ENCODE measurements around the gene PKN1.

Gene PKN1

DNA sequence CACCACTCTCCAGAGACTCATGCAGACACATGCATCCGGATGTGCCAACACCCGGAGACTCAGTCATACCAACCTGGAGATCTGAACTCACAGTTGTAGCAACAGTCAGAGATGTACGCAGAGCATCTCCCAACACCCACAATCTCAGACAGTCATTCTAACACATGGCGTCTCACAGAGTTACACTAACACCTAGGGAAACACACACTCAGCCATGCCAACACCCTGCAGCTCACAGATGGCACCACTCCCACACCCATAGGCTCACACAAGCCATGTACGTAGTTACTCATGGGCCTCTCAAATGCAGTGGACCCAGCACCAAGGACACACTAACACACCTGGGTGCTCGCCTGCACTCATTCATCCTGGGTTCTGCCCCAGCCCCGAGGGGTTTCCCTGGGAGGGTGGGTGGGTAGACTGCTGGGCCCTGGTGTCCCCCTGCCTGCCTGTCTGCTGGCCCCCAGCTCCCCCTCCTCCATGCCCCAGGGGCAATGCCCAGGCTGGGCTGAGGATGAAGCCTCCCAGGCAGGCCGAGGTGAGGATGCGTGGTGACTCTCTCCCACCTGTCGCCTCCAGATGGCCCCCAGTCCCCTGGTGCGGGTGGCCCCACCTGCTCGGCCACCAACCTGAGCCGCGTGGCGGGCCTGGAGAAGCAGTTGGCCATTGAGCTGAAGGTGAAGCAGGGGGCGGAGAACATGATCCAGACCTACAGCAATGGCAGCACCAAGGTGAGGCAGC, 10.0 kb downstream of the PKN1 start:
- H3K9me3 ChIP-seq (ENCODE audit: insufficient read depth, low read depth, low read length): peaks cover 8% of the 10 kb centered on the region
- no peak overlapping the region for H4K91ac ChIP-seq (ENCODE audit: low read depth, low read length)
- no peaks in the 10 kb centered on the region for H3K79me1 ChIP-seq (ENCODE audit: low read length)
- peaks cover 0 to 4% of the 10 kb centered on the region in 2 experiments for H3K4me1 ChIP-seq (ENCODE audit: control insufficient read depth in 1 of 2, insufficient read depth in 2 of 2, low read length in 2 of 2)
- DNase-seq: no peak
- no peak overlapping the region for H2BK5ac ChIP-seq (ENCODE audit: low read depth, low read length, poor library complexity)
- no CpG with 5 or more reads among the region's 16 CpGs for WGBS (ENCODE audit: extremely low coverage, insufficient coverage, insufficient read length)
- no peak overlapping the region for H3K23ac ChIP-seq (ENCODE audit: low read length)
- no peak overlapping the region for H3K4me2 ChIP-seq (ENCODE audit: low read length)
- H3K4ac ChIP-seq (ENCODE audit: low read depth, low read length): no peak overlapping the region
- no peak overlapping the region for H3K14ac ChIP-seq (ENCODE audit: low read length)
- no peaks in the 10 kb centered on the region for H3K27me3 ChIP-seq (ENCODE audit: insufficient read depth, low read length)
- no peak overlapping the region for H2AK5ac ChIP-seq (ENCODE audit: low read length)
- no peak overlapping the region for H2BK120ac ChIP-seq (ENCODE audit: insufficient read depth, low read length, poor library complexity)
- H3K27ac ChIP-seq (ENCODE audit: low read depth, low read length): no peak overlapping the region
- no peak overlapping the region for H4K12ac ChIP-seq (ENCODE audit: low read depth, low read length)
- H3K18ac ChIP-seq (ENCODE audit: low read length): no peak overlapping the region
- no peak overlapping the region for H3K9ac ChIP-seq (ENCODE audit: low read length)
- no peak overlapping the region for H4K8ac ChIP-seq (ENCODE audit: low read depth, low read length)
- H2BK12ac ChIP-seq (ENCODE audit: low read length): no peak overlapping the region
- no peaks in the 10 kb centered on the region for H3K79me2 ChIP-seq (ENCODE audit: control insufficient read depth, insufficient read depth, low read length, poor library complexity)
- no peak overlapping the region for H3K4me3 ChIP-seq (ENCODE audit: low read depth, low read length)
- peaks cover 24 to 37% of the 10 kb centered on the region in 2 experiments for H3K36me3 ChIP-seq (ENCODE audit: control insufficient read depth in 1 of 2, insufficient read depth in 2 of 2, low read length in 2 of 2)
- no peak overlapping the region for H2AFZ ChIP-seq (ENCODE audit: insufficient read depth, low read length, poor library complexity)

DNA sequence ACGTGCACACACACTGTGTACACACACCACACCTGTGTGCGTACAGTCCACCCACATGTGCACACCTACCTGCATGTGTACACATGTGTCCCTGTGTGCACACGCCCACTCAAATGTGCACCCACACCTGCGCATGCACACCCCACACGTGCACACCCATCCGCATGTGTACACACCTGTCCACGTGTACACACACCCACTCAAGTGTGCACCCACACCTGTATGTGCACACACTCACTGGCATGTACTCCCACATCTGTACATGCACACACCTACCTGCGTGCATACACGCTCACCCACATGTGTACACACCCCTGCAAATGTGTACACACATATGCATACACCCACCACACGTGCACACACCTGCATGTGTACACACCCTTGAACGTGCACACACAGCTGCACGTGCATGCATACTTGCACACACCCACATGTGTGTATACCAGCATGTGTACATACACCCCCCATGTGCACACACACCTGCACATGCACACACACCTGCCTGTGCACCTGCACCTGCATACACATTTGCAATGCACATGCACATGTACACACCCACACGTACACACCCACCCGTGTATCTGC, 10.6 kb downstream of the PKN1 start:
- Histone ChIP-seq H2BK5ac (ENCODE audit: low read depth, low read length, poor library complexity) (no peak overlapping the region), H4K12ac (ENCODE audit: low read depth, low read length) (no peak overlapping the region), H3K14ac (ENCODE audit: low read length) (no peak overlapping the region), H3K4me1 (ENCODE audit: control insufficient read depth in 1 of 2, insufficient read depth in 2 of 2, low read length in 2 of 2) (peaks cover 0 to 4% of the 10 kb centered on the region in 2 experiments), H2AFZ (ENCODE audit: insufficient read depth, low read length, poor library complexity) (no peak overlapping the region), H3K27me3 (ENCODE audit: insufficient read depth, low read length) (no peaks in the 10 kb centered on the region), H3K9ac (ENCODE audit: low read length) (no peak overlapping the region), H3K18ac (ENCODE audit: low read length) (no peak overlapping the region), H3K4me3 (ENCODE audit: low read depth, low read length) (peak overlapping the region; percentile 14), H3K23ac (ENCODE audit: low read length) (no peak overlapping the region), H3K4ac (ENCODE audit: low read depth, low read length) (no peak overlapping the region), H4K8ac (ENCODE audit: low read depth, low read length) (no peak overlapping the region), H3K79me2 (ENCODE audit: control insufficient read depth, insufficient read depth, low read length, poor library complexity) (no peaks in the 10 kb centered on the region), H3K4me2 (ENCODE audit: low read length) (no peak overlapping the region), H3K36me3 (ENCODE audit: control insufficient read depth in 1 of 2, insufficient read depth in 2 of 2, low read length in 2 of 2) (peaks cover 29 to 40% of the 10 kb centered on the region in 2 experiments), H3K79me1 (ENCODE audit: low read length) (no peaks in the 10 kb centered on the region), H3K27ac (ENCODE audit: low read depth, low read length) (no peak overlapping the region), H2BK120ac (ENCODE audit: insufficient read depth, low read length, poor library complexity) (no peak overlapping the region), H4K91ac (ENCODE audit: low read depth, low read length) (no peak overlapping the region), H3K9me3 (ENCODE audit: insufficient read depth, low read depth, low read length) (peaks cover 10% of the 10 kb centered on the region), H2BK12ac (ENCODE audit: low read length) (no peak overlapping the region), H2AK5ac (ENCODE audit: low read length) (no peak overlapping the region)
- WGBS (ENCODE audit: extremely low coverage, insufficient coverage, insufficient read length): no CpG with 5 or more reads among the region's 14 CpGs
- DNase-seq: no peak

DNA sequence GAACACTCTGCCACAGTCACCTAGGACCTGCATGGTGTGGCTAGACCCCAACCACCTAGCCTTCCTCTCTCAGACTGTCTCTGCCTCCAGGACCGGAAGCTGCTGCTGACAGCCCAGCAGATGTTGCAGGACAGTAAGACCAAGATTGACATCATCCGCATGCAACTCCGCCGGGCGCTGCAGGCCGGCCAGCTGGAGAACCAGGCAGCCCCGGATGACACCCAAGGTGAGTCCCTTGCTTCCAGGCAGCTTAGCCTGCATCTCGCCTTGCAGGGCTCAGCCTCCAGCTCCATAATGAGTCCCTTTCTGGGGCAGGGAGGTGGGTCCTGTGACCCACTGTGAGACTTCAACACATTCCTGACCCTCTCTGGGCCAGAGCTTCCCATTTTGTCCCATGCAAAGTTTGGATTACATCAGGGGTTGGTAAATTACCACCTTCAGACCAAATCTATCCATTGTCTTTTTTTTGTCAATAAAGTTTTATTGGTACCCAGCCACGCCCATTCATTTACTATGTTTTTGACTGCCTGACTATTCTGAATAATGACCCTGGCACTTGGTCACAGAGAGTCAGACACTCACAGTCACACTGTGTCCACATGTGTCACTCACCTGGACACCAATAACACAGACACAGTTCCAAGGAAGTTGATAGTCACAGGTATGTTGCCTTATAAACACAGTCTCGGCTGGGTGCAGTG, 13.4 kb downstream of the PKN1 start:
- no CpG with 5 or more reads among the region's 10 CpGs for WGBS (ENCODE audit: extremely low coverage, insufficient coverage, insufficient read length)
- Histone ChIP-seq H4K91ac (ENCODE audit: low read depth, low read length) (no peak overlapping the region), H3K14ac (ENCODE audit: low read length) (no peak overlapping the region), H2BK120ac (ENCODE audit: insufficient read depth, low read length, poor library complexity) (no peak overlapping the region), H4K8ac (ENCODE audit: low read depth, low read length) (no peak overlapping the region), H3K79me2 (ENCODE audit: control insufficient read depth, insufficient read depth, low read length, poor library complexity) (no peaks in the 10 kb centered on the region), H3K18ac (ENCODE audit: low read length) (no peak overlapping the region), H2BK5ac (ENCODE audit: low read depth, low read length, poor library complexity) (no peak overlapping the region), H2AK5ac (ENCODE audit: low read length) (no peak overlapping the region), H3K4me1 (ENCODE audit: control insufficient read depth in 1 of 2, insufficient read depth in 2 of 2, low read length in 2 of 2) (no peaks in the 10 kb centered on the region), H3K27me3 (ENCODE audit: insufficient read depth, low read length) (no peaks in the 10 kb centered on the region), H2BK12ac (ENCODE audit: low read length) (no peak overlapping the region), H3K4ac (ENCODE audit: low read depth, low read length) (no peak overlapping the region), H3K27ac (ENCODE audit: low read depth, low read length) (no peak overlapping the region), H3K9ac (ENCODE audit: low read length) (no peak overlapping the region), H3K9me3 (ENCODE audit: insufficient read depth, low read depth, low read length) (peaks cover 14% of the 10 kb centered on the region), H2AFZ (ENCODE audit: insufficient read depth, low read length, poor library complexity) (no peak overlapping the region), H3K4me3 (ENCODE audit: low read depth, low read length) (no peak overlapping the region), H3K79me1 (ENCODE audit: low read length) (no peaks in the 10 kb centered on the region), H4K12ac (ENCODE audit: low read depth, low read length) (no peak overlapping the region), H3K4me2 (ENCODE audit: low read length) (no peak overlapping the region), H3K23ac (ENCODE audit: low read length) (no peak overlapping the region), H3K36me3 (ENCODE audit: control insufficient read depth in 1 of 2, insufficient read depth in 2 of 2, low read length in 2 of 2) (peaks cover 35 to 42% of the 10 kb centered on the region in 2 experiments)
- peak in 1 of 2 donors; percentile 64 for DNase-seq

DNA sequence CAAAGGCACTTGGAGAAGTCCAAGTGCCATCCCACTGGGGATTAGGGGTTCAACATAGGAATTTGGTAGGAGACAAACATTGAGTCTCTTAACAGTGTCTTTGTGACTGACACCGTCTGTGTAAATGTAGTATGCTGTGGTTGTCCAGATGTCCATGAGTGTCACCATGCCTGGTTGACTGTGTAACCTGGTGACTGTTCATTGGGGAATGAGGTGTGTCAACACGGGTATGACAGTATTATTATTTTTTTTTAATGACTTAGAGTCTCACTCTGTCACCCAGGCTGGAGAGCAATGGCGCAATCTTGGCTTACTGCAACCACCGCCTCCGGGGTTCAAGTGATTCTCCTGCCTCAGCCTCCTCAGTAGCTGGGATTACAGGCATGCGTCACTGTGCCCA, 16.2 kb downstream of the PKN1 start:
- Histone ChIP-seq H3K79me1 (ENCODE audit: low read length) (no peaks in the 10 kb centered on the region), H3K36me3 (ENCODE audit: control insufficient read depth in 1 of 2, insufficient read depth in 2 of 2, low read length in 2 of 2) (peaks cover 18 to 24% of the 10 kb centered on the region in 2 experiments), H3K23ac (ENCODE audit: low read length) (no peak overlapping the region), H3K4me1 (ENCODE audit: control insufficient read depth in 1 of 2, insufficient read depth in 2 of 2, low read length in 2 of 2) (no peaks in the 10 kb centered on the region), H2AK5ac (ENCODE audit: low read length) (no peak overlapping the region), H3K14ac (ENCODE audit: low read length) (no peak overlapping the region), H2BK12ac (ENCODE audit: low read length) (no peak overlapping the region), H3K4ac (ENCODE audit: low read depth, low read length) (no peak overlapping the region), H3K4me2 (ENCODE audit: low read length) (no peak overlapping the region), H4K91ac (ENCODE audit: low read depth, low read length) (no peak overlapping the region), H2BK5ac (ENCODE audit: low read depth, low read length, poor library complexity) (no peak overlapping the region), H3K27me3 (ENCODE audit: insufficient read depth, low read length) (no peaks in the 10 kb centered on the region), H3K79me2 (ENCODE audit: control insufficient read depth, insufficient read depth, low read length, poor library complexity) (no peaks in the 10 kb centered on the region), H3K9me3 (ENCODE audit: insufficient read depth, low read depth, low read length) (peaks cover 6% of the 10 kb centered on the region), H2AFZ (ENCODE audit: insufficient read depth, low read length, poor library complexity) (no peak overlapping the region), H4K8ac (ENCODE audit: low read depth, low read length) (no peak overlapping the region), H3K4me3 (ENCODE audit: low read depth, low read length) (no peak overlapping the region), H3K18ac (ENCODE audit: low read length) (no peak overlapping the region), H4K12ac (ENCODE audit: low read depth, low read length) (no peak overlapping the region), H3K9ac (ENCODE audit: low read length) (no peak overlapping the region), H3K27ac (ENCODE audit: low read depth, low read length) (no peak overlapping the region), H2BK120ac (ENCODE audit: insufficient read depth, low read length, poor library complexity) (no peak overlapping the region)
- DNase-seq: peak; percentile 90 to 92
- WGBS (ENCODE audit: extremely low coverage, insufficient coverage, insufficient read length): no CpG with 5 or more reads among the region's 6 CpGs

All from trophoblast cell (in vitro differentiated cells and primary cell).